GM21786 (cell line): ENCODE data around the gene FAM53B.
A peak's percentile ranks its signal among the peaks of the same experiment; 100 is the strongest.

ENCODE experiments used
- ATAC-seq: cut with Tn5 transposase; IDR thresholded peaks from one replicate; pipeline ENCODE4 v1.9.1; 2021; ENCODE audit not compliant: unreplicated experiment

Gene FAM53B

GRCh38 chr10:124742413-124743190 is 1.6 kb downstream of the FAM53B start:
- no peak for ATAC-seq

GRCh38 chr10:124741922-124742412 is 2.2 kb downstream of the FAM53B start:
- ATAC-seq = no peak

DNA sequence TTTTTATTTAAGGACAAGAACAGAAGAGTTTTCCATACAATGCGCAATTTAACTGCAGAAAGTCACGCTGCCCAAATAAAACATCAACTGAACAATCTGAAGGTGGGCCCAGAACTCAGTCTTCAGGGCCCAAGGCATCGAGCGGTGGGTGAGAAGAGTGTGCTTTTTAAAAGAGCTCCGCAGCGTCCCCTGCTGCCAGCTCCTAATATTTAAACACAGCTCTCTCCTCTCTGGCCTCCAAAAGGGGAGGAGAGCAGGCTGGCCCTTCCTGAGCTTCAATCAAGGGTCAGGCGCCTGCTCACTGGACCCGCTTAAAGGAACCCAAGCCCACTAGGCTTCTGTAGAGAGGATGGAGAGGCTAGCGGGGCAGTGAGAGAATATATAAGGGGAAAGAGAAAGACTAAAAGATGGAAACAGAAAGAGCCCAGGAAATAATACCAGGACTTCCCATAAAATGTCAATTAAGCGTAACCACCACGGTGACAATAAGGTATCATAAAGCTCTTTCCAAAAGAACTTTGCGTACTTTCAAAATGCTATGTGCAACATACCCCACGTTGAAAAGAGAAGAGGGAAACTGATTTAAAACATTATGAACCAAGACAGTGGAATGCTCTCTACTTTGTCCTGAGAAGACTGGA is 2.8 kb downstream of the FAM53B start:
- peak; percentile 42 for ATAC-seq

- ATAC-seq = peak; percentile 26
These were observed 3.6 kb downstream of the FAM53B start for GRCh38 chr10:124740369-124741280.

GRCh38 chr10:124739986-124740368 is 4.2 kb downstream of the FAM53B start:
- ATAC-seq = no peak

DNA sequence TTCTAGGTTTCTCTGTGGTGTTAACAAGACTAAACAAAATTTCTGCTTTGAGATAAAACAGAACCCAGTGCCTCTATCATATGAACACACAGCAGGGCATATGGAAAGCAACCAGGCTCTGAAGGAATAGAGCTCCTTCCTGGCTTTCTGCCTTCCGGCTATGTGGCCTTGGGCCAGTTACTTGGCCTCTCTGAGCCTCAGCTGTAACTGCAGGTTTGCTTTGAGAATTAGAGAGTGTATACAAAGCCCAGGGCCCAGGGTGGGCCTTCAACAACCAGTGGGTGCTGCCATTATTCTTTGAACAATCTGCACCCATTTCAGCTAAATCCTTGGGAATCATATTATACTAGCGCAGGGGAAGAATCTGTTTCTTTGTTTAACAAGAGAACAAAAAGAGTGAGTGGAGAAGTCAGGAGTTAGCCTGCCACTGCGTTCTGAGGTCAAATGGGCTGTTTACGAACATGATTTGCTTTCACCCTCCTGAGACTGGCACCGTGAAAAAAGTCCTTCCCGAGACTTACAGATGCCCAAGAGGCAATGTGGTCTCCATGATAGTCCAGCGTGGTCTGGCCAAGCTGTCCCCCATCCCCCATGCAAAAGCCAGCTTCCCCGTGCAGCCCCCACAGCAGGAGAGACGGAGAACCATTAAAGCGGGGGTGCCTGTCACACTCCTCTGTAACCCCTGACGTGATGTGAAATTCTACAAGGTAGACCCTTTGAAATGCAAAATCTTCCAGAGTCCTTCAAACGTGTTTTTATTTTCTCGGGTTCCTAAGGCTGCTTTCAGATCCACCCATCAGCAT is 4.9 kb downstream of the FAM53B start:
- no peak for ATAC-seq

GRCh38 chr10:124738441-124738840 is 5.7 kb downstream of the FAM53B start:
- ATAC-seq = no peak

DNA sequence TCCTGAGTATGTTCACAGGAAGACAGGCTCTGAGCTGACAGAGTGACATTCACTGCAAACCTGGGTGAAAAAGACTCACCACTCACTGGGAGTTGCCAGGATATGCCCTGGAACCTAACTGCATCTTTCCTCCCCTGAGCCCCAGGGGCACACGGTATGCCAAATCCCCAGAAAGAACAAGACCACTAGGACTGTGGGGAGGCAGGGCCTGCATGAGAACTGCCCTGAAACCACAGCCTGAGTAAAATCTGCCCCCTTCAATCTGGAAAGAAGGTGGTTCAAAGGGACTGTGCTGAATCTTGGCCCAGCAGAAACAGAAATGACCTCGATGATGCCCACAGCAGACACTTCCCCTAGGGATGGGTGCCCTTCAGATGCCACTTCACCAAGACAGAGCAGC is 6.5 kb downstream of the FAM53B start:
- no peak for ATAC-seq

GRCh38 chr10:124737221-124737620 is 7.0 kb downstream of the FAM53B start:
- ATAC-seq = no peak

DNA sequence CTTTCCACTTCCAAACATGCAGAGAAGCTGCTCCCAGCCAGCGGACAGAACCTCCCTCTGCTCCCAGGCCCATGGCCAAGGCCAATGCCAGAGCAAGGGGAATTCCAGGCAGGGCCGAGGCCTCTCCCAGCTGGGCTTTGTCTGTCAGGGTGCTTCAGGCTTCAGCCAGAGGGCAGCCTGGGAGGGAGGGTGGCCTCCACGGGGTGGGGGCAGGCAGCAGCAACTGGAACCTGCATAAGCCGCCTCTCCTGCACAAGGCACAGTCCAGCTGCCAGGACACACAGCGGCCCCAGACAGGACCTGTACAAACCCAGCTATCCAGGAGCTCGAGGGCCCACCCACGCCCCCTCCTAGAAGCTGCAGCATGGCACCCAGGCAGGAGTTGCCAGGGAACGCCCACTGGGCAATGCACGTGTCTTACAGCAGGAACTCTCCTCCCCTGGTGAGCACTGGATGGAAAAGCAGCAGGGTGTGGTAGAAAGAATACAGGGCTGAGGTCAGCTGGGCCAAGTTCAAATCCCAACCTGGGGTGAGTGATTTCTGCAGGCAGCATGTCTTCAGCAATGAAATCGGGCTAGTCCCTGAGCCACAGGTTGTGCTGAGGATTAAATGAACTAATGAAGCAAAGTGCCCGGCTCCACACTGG is 7.6 kb downstream of the FAM53B start:
- ATAC-seq = no peak

DNA sequence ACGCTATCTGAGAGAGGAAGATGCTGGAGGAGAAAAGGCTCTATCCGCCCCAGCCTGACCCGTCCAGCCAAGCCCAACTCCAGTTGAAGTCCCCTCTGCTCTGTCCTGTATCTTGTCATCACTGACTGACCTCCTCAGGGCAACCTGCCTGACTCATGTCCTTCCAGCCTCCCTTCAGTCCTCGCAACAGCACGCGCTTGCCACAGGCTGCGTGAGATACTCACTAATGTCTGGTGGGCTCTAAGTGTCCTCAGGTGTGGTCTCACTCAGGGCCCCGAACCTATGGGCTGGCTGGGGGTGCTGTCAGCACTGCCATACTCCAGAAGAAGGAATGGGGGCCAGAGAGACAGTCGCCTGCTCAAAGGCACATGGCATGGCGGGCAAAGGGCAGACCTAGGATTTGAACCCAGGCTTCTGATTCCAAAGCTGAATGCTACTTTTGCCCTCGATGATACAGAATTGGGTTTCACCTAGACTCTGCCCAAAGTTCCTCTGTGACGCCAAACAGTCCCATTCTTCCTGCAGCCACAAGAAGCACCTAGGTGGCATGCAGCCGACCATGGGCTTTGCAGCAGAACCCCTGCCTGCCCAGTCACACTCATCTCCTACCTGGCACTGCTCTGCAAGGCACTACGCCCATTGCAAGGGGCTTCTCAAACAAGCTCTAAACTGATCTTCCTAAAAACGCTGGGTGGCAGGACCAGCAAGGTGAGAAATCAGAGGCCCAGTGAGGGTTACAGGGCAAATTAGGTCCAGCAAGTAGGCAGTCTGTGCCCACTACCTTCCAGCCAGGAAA is 8.5 kb downstream of the FAM53B start:
- ATAC-seq = no peak

DNA sequence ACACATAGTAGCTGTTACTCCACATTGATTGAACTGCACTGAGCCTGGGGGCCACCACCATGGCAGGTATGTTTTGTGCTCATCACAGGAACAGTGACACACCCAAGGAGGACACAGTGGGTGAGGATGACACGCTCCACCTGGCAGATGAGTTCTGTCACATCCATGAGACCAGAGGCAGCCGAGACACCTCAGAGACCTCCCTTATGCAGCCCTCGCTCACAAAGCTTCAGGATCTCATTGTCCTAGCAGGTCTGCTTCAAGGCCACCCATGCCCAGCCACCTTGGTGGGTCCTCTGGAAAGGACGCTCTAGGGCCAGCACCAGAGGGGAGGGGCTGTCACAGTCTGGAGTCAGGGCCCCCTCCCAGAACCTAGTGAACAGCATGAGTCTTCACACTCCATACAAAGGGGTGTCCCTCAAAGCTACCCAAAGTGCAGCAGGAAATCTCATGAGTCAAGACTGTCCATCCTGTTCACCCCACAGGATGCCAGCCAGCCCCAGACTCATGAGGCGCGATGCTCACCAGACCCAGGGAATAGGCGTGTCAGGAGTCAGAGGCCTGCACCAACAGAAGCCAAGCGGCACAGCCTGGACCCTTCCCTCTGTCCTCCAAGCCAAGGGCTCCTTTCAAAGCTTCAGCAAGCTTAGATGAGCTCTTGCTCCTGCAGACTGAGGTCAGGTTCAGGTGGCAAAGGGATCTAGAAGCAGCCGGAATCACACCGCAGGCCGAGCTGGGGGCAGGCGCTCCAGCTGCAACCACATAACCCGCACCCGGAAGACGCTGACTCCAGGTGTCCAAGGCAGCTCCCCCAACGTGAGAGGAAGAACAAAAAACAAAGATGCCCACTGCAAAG is 9.6 kb downstream of the FAM53B start:
- ATAC-seq = no peak

- no peak for ATAC-seq
These were observed 10.5 kb downstream of the FAM53B start for GRCh38 chr10:124733571-124734245.

- peak; percentile 62 for ATAC-seq
These were observed 11.1 kb downstream of the FAM53B start for GRCh38 chr10:124732931-124733570.

- ATAC-seq = no peak
These were observed 12.6 kb downstream of the FAM53B start for GRCh38 chr10:124731551-124731950.

DNA sequence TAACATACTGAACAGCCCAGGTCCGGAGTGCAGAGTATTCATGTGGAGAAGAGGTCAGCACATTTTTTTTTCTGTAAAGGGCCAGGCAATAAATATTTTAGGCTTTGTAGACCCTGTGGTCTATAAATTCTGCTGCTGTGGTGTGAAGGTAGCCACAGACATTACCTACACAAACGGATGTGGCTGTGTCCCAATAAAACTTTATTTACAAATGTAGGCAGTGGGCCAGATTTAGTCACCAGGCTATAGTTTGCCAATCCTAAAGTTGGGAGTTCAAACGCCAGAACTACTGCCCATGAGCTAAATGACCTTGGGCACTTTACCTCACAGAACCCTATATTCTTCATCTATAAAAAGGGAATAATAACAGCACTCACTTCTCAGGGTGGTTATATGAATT is 13.4 kb downstream of the FAM53B start:
- ATAC-seq = no peak
